HepG2 (cell line): ENCODE data around the gene CLEC11A. TPM values are rescaled to one million over a fixed set of nuclear protein-coding genes. Genes with fewer than 3 reads are reported as not detected.

Source experiments
- ATAC-seq: fragments of 200-7000 bp; cut with Tn5 transposase; 3 replicates; pipeline ENCODE4 v1.9.1; 2020; ENCODE audit warnings: mild to moderate bottlenecking, moderate library complexity
- BruUV-seq: library from RNA; stranded (reverse); fragments of 400-500 nt; replicated peaks from 2 replicates; lab custom pipeline; 2021; lab: Mats Ljungman, UMichigan
- CTCF ChIA-PET: fragments of 300-600 bp; formaldehyde crosslinking; extraction: SDS; loops from one replicate; lab custom pipeline; 2021; ENCODE audit warnings: low total read pairs, inconsistent platforms, low intra/inter-chr PET ratio; lab: Yijun Ruan, JAX
- POLR2A ChIA-PET: fragments of 350-600 bp; sonication (Branson Sonifier 250); formaldehyde crosslinking; loops from one replicate; lab custom pipeline; 2020; ENCODE audit warnings: antibody characterized with exemption, inconsistent platforms; lab: Yijun Ruan, JAX
- DNase-seq: peaks from one replicate; pipeline ENCODE4 v3.0.0-alpha.2; 2015; ENCODE audit warnings: low spot score
- FAIRE-seq: peaks from 3 replicates; lab custom pipeline; 2011; peaks lifted over from hg19 to GRCh38; lab: Jason Lieb, UNC
- H2AFZ ChIP-seq: one replicate; pipeline ENCODE4 v1.6.1; 2011; ENCODE audit warnings: low read length, inconsistent platforms
- H3K27ac ChIP-seq: fragments of 300-600 bp; 3 replicates; pipeline ENCODE4 v1.8.0; 2011; ENCODE audit warnings: mixed run types, mild to moderate bottlenecking, mixed read lengths, low read length, inconsistent platforms; ENCODE audit not compliant: insufficient read depth; ENCODE audit errors: extremely low read length
- H3K27me3 ChIP-seq, 2 experiments: fragments of 200-600 bp in 1 of 2; 2 replicates in 1 of 2; 3 replicates in 1 of 2; pipeline versions ENCODE4 v1.6.0 to v1.8.0; 2011; ENCODE audit warnings: low read length in 2 of 2, mild to moderate bottlenecking in 2 of 2, moderate library complexity in 2 of 2, inconsistent platforms in 1 of 2; ENCODE audit not compliant: insufficient read depth in 2 of 2, control insufficient read depth in 1 of 2
- H3K36me3 ChIP-seq, 2 experiments: fragments of 200-600 bp in 1 of 2; replicated peaks in 1 of 2; 2 replicates in 1 of 2; 3 replicates in 1 of 2; pipeline versions ENCODE4 v1.5.1 to v1.8.0; 2011; ENCODE audit warnings: low read length in 2 of 2, inconsistent platforms in 1 of 2; ENCODE audit not compliant: insufficient read depth in 2 of 2, control insufficient read depth in 1 of 2
- H3K4me1 ChIP-seq: 2 replicates; pipeline ENCODE4 v1.5.1; 2012; ENCODE audit warnings: low read length, inconsistent platforms; ENCODE audit not compliant: insufficient read depth
- H3K4me2 ChIP-seq: 2 replicates; pipeline ENCODE4 v1.6.0; 2011; ENCODE audit warnings: low read depth, low read length, inconsistent platforms
- H3K4me3 ChIP-seq, 3 experiments: fragments of 200-600 bp in 1 of 3; sonication (generic), shearing (Covaris generic) in 1 of 3; replicated peaks in 1 of 3; 2 replicates each; pipeline ENCODE4 v1.5.1; 2011 to 2016; ENCODE audit warnings: low read length in 3 of 3, inconsistent platforms in 2 of 3, low read depth in 2 of 3, mild to moderate bottlenecking in 2 of 3, control low read depth in 1 of 3, mixed read lengths in 1 of 3; ENCODE audit not compliant: insufficient read depth in 1 of 3
- H3K79me2 ChIP-seq: one replicate; pipeline ENCODE4 v1.6.1; 2011; ENCODE audit warnings: low read length, inconsistent platforms; ENCODE audit not compliant: insufficient read depth
- H3K9ac ChIP-seq: 2 replicates; pipeline ENCODE4 v1.6.0; 2011; ENCODE audit warnings: mild to moderate bottlenecking, low read depth, low read length, inconsistent platforms; ENCODE audit not compliant: insufficient read depth
- H3K9me3 ChIP-seq: 2 replicates; pipeline ENCODE4 v1.5.1; 2012; ENCODE audit warnings: mild to moderate bottlenecking, low read length
- H4K20me1 ChIP-seq: 2 replicates; pipeline ENCODE4 v1.6.0; 2011; ENCODE audit warnings: inconsistent platforms, mild to moderate bottlenecking, low read length, moderate library complexity; ENCODE audit not compliant: insufficient read depth
- KDM4B ChIP-seq: sonication (generic); formaldehyde crosslinking; IDR thresholded peaks from 2 replicates; pipeline ENCODE4 v1.4.0; 2020; ENCODE audit warnings: missing genetic modification reagents
- ZEB1 ChIP-seq: IDR thresholded peaks from 2 replicates; pipeline ENCODE4 v1.6.1; 2012; ENCODE audit warnings: mild to moderate bottlenecking, low read depth, inconsistent platforms; ENCODE audit not compliant: insufficient replicate concordance
- ZNF260 ChIP-seq: sonication (generic); formaldehyde crosslinking; IDR thresholded peaks from 2 replicates; pipeline ENCODE4 v1.4.0; 2020; ENCODE audit warnings: missing genetic modification reagents, low read depth, mild to moderate bottlenecking, borderline replicate concordance
- ZNF326 ChIP-seq: sonication (generic); formaldehyde crosslinking; IDR thresholded peaks from 2 replicates; pipeline ENCODE4 v1.4.0; 2020; ENCODE audit warnings: missing genetic modification reagents, borderline replicate concordance
- ZNF331 ChIP-seq: sonication (generic); formaldehyde crosslinking; IDR thresholded peaks from 2 replicates; pipeline ENCODE4 v1.4.0; 2020; ENCODE audit warnings: missing genetic modification reagents
- ZNF772 ChIP-seq: sonication (generic); formaldehyde crosslinking; IDR thresholded peaks from 2 replicates; pipeline ENCODE4 v1.5.0; 2020; ENCODE audit warnings: mild to moderate bottlenecking, missing genetic modification reagents
- ZNF879 ChIP-seq: sonication (generic); formaldehyde crosslinking; IDR thresholded peaks from 2 replicates; pipeline ENCODE4 v1.8.1; 2023; ENCODE audit warnings: missing genetic modification reagents
- WGBS: methylation state at CpG from one replicate; pipeline ENCODE4 v1.1.6; 2017; ENCODE audit warnings: low lambda C conversion rate; 5-methylcytosine and 5-hydroxymethylcytosine counted together
- in situ Hi-C: cut with HindIII; loops from 2 replicates; pipeline ENCODE4 v1.10.0; 2017; ENCODE audit warnings: low pct_unique_long_range_greater_than_20kb; ENCODE audit not compliant: extremely low pct_ligation_motif_present
- intact Hi-C: fragments of 100-400 bp; cut with micrococcal nuclease; formaldehyde crosslinking; loops from one replicate; pipeline ENCODE4 v1.10.0; 2022; ENCODE audit not compliant: unreplicated experiment
- polyA plus RNA-seq, 8 experiments: library from polyadenylated mRNA; depleted of rRNA in 3 of 8; stranded (reverse) in 7 of 8; unstranded in 1 of 8; fragments of >200 nt; fragmentation: Illumina TruSeq in 4 of 8; extraction: Trizol in 4 of 8; gene quantifications; 2 replicates each; pipeline versions ENCODE4 v1.2.1 to v1.2.3, GENCODE V29; 2011 to 2016; ENCODE audit warnings: low read depth in 4 of 8, missing spikeins in 1 of 8, mixed read lengths in 1 of 8; ENCODE audit not compliant: insufficient read depth in 1 of 8
- total RNA-seq, 5 experiments: library from RNA; depleted of rRNA; stranded (reverse); fragments of >200 nt; fragmentation: Illumina TruSeq; extraction: Trizol; gene quantifications; 2 replicates each; pipeline ENCODE4 v1.2.3, GENCODE V29; 2016; ENCODE audit warnings: low read depth in 1 of 5
- TF ChIP-seq, protein P1 (sequence below): sonication (generic); formaldehyde crosslinking; conservative IDR thresholded peaks from 2 replicates; pipeline ENCODE4 v1.5.0; 2020; ENCODE audit warnings: missing genetic modification reagents
- TF ChIP-seq, protein P2 (sequence below): sonication (generic); formaldehyde crosslinking; IDR thresholded peaks from 2 replicates; pipeline ENCODE4 v1.5.0; 2020; ENCODE audit warnings: mild to moderate bottlenecking, low read depth, missing genetic modification reagents, borderline replicate concordance
- TF ChIP-seq, protein P3 (sequence below): sonication (generic); formaldehyde crosslinking; IDR thresholded peaks from 2 replicates; pipeline ENCODE4 v1.4.0; 2020; ENCODE audit warnings: missing genetic modification reagents
- TF ChIP-seq, protein P4 (sequence below): sonication (generic); formaldehyde crosslinking; IDR thresholded peaks from 2 replicates; pipeline ENCODE4 v1.8.0; 2022; ENCODE audit warnings: low read depth, missing genetic modification reagents
- TF ChIP-seq, protein P5 (sequence below): sonication (generic); formaldehyde crosslinking; IDR thresholded peaks from 2 replicates; pipeline ENCODE4 v1.5.0; 2020; ENCODE audit warnings: mild to moderate bottlenecking, missing genetic modification reagents, borderline replicate concordance
- TF ChIP-seq, protein P6 (sequence below): sonication (generic); formaldehyde crosslinking; IDR thresholded peaks from 2 replicates; pipeline ENCODE4 v1.5.1; 2020; ENCODE audit warnings: missing genetic modification reagents, mild to moderate bottlenecking, borderline replicate concordance

The CLEC11A gene
- total and polyA plus RNA-seq, 2 of the 13 experiments (the other 11 are each of a cell fraction or from before 2014, with no cell fraction given): not detected

DNA sequence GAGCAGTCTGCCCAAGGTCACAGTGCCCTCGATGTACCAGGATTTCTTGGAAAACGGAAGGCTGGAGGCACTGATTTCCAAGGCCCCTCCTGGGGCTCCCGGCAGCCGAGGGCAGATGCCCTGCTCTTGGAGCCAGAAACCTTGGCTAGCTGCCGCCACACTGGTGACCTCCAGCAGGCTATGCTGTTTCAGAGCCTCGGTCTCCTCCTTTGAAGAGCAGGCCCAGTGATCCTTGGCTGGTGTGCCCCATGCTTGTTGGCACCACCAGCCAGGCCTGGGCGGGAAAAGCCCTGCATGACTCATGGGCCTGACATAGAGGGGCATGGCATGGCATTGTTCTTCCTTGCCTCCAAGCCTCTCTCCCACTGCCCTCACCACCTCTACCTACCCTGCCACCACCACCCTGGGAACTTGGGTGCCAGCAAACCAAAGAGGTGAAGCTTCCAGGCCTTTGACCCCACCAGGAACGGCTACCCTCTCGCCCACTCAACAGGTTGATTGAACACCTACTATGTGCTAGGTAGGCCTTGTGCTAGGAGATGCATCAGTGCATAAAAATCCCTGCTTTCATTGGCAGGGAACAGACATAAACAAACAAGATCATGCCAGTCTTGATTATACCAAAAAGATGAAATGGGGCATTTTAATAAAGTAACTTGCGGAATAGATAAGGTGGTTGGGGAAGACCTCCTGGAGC, 1.6 kb upstream of the CLEC11A start:
- no peaks in the 10 kb centered on the region for H3K79me2 ChIP-seq
- peaks cover 12 to 52% of the 10 kb centered on the region in 2 experiments for H3K27me3 ChIP-seq
- FAIRE-seq: no peak
- ChIA-PET POLR2A (no interaction called here), CTCF (no interaction called here)
- H3K4me3 ChIP-seq: no peak overlapping the region
- H2AFZ ChIP-seq: no peak overlapping the region
- no peak for DNase-seq
- no peaks in the 10 kb centered on the region for H3K9me3 ChIP-seq
- H3K9ac ChIP-seq: no peak overlapping the region
- in situ Hi-C loops: no loop called here
- no peak overlapping the region for H3K4me2 ChIP-seq
- intact Hi-C loops: loop anchor here (5.0 kb wide), 1 partner anchor 61 kb away; no protein-coding TSS in a partner anchor
- no peaks in the 10 kb centered on the region for H3K4me1 ChIP-seq
- H3K27ac ChIP-seq: no peak overlapping the region
- WGBS: 12% methylated on average over 5 of the region's 10 CpGs
- no TSS peak for BruUV-seq
- ATAC-seq: no peak
- H3K36me3 ChIP-seq: no peaks in the 10 kb centered on the region
- no peaks in the 10 kb centered on the region for H4K20me1 ChIP-seq
- TF ChIP-seq, protein P1, sequence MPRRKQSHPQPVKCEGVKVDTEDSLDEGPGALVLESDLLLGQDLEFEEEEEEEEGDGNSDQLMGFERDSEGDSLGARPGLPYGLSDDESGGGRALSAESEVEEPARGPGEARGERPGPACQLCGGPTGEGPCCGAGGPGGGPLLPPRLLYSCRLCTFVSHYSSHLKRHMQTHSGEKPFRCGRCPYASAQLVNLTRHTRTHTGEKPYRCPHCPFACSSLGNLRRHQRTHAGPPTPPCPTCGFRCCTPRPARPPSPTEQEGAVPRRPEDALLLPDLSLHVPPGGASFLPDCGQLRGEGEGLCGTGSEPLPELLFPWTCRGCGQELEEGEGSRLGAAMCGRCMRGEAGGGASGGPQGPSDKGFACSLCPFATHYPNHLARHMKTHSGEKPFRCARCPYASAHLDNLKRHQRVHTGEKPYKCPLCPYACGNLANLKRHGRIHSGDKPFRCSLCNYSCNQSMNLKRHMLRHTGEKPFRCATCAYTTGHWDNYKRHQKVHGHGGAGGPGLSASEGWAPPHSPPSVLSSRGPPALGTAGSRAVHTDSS (CRISPR knock-in tag): no peak
- TF ChIP-seq ZNF772 (no peak), ZNF879 (CRISPR knock-in tag) (no peak), ZNF326 (CRISPR knock-in tag) (no peak), KDM4B (no peak), ZNF260 (CRISPR knock-in tag) (no peak), ZEB1 (no peak), ZNF331 (CRISPR knock-in tag) (no peak)
- TF ChIP-seq, protein P2, sequence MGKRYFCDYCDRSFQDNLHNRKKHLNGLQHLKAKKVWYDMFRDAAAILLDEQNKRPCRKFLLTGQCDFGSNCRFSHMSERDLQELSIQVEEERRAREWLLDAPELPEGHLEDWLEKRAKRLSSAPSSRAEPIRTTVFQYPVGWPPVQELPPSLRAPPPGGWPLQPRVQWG (CRISPR knock-in tag): no peak
- TF ChIP-seq, protein P3, sequence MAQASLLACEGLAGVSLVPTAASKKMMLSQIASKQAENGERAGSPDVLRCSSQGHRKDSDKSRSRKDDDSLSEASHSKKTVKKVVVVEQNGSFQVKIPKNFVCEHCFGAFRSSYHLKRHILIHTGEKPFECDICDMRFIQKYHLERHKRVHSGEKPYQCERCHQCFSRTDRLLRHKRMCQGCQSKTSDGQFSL (CRISPR knock-in tag): no peak
- TF ChIP-seq, protein P4, sequence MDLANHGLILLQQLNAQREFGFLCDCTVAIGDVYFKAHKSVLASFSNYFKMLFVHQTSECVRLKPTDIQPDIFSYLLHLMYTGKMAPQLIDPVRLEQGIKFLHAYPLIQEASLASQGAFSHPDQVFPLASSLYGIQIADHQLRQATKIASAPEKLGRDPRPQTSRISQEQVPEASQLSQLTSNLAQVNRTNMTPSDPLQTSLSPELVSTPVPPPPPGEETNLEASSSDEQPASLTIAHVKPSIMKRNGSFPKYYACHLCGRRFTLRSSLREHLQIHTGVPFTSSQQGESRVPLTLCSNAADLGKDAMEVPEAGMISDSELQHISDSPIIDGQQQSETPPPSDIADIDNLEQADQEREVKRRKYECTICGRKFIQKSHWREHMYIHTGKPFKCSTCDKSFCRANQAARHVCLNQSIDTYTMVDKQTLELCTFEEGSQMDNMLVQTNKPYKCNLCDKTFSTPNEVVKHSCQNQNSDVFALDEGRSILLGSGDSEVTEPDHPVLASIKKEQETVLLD: no peak
- TF ChIP-seq, protein P5, sequence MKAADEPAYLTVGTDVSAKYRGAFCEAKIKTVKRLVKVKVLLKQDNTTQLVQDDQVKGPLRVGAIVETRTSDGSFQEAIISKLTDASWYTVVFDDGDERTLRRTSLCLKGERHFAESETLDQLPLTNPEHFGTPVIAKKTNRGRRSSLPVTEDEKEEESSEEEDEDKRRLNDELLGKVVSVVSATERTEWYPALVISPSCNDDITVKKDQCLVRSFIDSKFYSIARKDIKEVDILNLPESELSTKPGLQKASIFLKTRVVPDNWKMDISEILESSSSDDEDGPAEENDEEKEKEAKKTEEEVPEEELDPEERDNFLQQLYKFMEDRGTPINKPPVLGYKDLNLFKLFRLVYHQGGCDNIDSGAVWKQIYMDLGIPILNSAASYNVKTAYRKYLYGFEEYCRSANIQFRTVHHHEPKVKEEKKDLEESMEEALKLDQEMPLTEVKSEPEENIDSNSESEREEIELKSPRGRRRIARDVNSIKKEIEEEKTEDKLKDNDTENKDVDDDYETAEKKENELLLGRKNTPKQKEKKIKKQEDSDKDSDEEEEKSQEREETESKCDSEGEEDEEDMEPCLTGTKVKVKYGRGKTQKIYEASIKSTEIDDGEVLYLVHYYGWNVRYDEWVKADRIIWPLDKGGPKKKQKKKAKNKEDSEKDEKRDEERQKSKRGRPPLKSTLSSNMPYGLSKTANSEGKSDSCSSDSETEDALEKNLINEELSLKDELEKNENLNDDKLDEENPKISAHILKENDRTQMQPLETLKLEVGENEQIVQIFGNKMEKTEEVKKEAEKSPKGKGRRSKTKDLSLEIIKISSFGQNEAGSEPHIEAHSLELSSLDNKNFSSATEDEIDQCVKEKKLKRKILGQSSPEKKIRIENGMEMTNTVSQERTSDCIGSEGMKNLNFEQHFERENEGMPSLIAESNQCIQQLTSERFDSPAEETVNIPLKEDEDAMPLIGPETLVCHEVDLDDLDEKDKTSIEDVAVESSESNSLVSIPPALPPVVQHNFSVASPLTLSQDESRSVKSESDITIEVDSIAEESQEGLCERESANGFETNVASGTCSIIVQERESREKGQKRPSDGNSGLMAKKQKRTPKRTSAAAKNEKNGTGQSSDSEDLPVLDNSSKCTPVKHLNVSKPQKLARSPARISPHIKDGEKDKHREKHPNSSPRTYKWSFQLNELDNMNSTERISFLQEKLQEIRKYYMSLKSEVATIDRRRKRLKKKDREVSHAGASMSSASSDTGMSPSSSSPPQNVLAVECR (CRISPR knock-in tag): no peak
- TF ChIP-seq, protein P6, sequence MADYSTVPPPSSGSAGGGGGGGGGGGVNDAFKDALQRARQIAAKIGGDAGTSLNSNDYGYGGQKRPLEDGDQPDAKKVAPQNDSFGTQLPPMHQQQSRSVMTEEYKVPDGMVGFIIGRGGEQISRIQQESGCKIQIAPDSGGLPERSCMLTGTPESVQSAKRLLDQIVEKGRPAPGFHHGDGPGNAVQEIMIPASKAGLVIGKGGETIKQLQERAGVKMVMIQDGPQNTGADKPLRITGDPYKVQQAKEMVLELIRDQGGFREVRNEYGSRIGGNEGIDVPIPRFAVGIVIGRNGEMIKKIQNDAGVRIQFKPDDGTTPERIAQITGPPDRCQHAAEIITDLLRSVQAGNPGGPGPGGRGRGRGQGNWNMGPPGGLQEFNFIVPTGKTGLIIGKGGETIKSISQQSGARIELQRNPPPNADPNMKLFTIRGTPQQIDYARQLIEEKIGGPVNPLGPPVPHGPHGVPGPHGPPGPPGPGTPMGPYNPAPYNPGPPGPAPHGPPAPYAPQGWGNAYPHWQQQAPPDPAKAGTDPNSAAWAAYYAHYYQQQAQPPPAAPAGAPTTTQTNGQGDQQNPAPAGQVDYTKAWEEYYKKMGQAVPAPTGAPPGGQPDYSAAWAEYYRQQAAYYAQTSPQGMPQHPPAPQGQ: no peak
